Measurements from ENCODE around the gene PRELP. TPM values are rescaled to one million over a fixed set of nuclear protein-coding genes. Genes with fewer than 3 reads are reported as not detected.

PRELP gene
- total and polyA plus RNA-seq, 8 donors = 1.1 to 29.8 (median 8.7) TPM

DNA sequence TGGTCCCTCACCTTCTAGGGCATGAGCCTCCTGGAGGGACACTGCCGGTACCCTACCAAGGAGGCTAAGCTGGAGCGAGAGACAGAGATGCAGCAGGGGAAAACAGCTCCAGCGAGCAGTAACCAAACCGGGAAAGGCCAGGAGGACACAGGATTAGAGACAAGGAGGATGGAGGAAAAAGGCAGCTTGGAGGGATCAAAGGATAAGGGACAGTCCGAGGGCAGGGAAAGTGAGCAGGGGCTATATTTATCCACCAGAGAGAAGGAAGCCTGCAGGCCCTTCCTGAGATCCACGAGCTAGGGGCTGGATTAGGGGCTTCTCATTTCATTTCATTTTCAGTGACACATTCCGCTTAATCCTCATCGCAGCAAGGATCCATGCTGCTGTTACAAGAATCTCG, 33.8 kb upstream of the PRELP start:
- 80 to 88% (median 85%) methylated on average over 9 of the region's 9 CpGs for WGBS, 5 donors
- Histone ChIP-seq H3K27me3 (peaks cover 0 to 5% (median 0%) of the 10 kb centered on the region in 3 donors), H3K4me1 (peaks cover 0 to 26% (median 19%) of the 10 kb centered on the region in 4 donors), H3K4me3 (no peak overlapping the region), H3K9me3 (peaks cover 0 to 9% (median 0%) of the 10 kb centered on the region in 4 donors), H3K36me3 (no peaks in the 10 kb centered on the region), H3K27ac (peak overlapping the region in 1 of 5 donors; percentile 36)
- intact Hi-C loops (cut with DNase I; ENCODE audit: low total_unique reads) = loop anchor here (5.0 kb wide), 1 partner anchor 94 kb away; no protein-coding TSS in a partner anchor
- no peak for DNase-seq
- TF ChIP-seq POLR2AphosphoS5 (IDR thresholded peaks at IDR 0.05) (no peak), POLR2A (IDR thresholded peaks at IDR 0.05) (no peak), EP300 (IDR thresholded peaks at IDR 0.05) (no peak)
- TF ChIP-seq, protein P1, sequence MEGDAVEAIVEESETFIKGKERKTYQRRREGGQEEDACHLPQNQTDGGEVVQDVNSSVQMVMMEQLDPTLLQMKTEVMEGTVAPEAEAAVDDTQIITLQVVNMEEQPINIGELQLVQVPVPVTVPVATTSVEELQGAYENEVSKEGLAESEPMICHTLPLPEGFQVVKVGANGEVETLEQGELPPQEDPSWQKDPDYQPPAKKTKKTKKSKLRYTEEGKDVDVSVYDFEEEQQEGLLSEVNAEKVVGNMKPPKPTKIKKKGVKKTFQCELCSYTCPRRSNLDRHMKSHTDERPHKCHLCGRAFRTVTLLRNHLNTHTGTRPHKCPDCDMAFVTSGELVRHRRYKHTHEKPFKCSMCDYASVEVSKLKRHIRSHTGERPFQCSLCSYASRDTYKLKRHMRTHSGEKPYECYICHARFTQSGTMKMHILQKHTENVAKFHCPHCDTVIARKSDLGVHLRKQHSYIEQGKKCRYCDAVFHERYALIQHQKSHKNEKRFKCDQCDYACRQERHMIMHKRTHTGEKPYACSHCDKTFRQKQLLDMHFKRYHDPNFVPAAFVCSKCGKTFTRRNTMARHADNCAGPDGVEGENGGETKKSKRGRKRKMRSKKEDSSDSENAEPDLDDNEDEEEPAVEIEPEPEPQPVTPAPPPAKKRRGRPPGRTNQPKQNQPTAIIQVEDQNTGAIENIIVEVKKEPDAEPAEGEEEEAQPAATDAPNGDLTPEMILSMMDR (IDR thresholded peaks at IDR 0.05) = no peak

DNA sequence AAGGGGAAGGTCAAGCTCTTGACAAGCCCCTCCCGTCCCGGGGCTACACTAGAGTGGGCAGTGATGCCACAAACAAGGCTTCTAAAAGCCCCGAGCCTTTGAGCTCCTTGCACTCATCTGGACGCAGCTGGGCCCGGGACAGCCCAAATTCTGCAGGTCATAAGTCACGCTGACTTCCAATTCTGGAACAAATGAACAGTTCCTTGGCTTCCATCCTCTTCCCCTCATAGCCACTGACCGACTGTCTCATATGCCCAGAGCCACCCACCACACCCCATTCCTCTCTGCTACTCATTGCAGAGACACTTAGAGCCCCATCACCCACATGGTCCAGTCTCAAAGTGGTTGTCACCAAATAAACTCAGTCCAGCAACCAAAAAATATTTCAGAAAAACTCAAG, 32.8 kb upstream of the PRELP start:
- Histone ChIP-seq H3K4me1 (peaks cover 0 to 26% (median 19%) of the 10 kb centered on the region in 4 donors), H3K4me3 (no peak overlapping the region), H3K9me3 (peaks cover 0 to 9% (median 0%) of the 10 kb centered on the region in 4 donors), H3K36me3 (no peaks in the 10 kb centered on the region), H3K27ac (peak overlapping the region in 2 of 5 donors; percentile 36 to 42), H3K27me3 (peaks cover 0 to 5% (median 0%) of the 10 kb centered on the region in 3 donors)
- intact Hi-C loops (cut with DNase I; ENCODE audit: low total_unique reads) = loop anchor here (5.0 kb wide), 1 partner anchor 96 kb away; no protein-coding TSS in a partner anchor
- TF ChIP-seq POLR2A (IDR thresholded peaks at IDR 0.05) = no peak
- no peak for TF ChIP-seq EP300 (IDR thresholded peaks at IDR 0.05)
- no peak for TF ChIP-seq POLR2AphosphoS5 (IDR thresholded peaks at IDR 0.05)
- TF ChIP-seq, protein P1 (IDR thresholded peaks at IDR 0.05) = no peak
- 63 to 79% (median 75%) methylated on average over 7 of the region's 7 CpGs for WGBS, 5 donors
- no peak for DNase-seq

DNA sequence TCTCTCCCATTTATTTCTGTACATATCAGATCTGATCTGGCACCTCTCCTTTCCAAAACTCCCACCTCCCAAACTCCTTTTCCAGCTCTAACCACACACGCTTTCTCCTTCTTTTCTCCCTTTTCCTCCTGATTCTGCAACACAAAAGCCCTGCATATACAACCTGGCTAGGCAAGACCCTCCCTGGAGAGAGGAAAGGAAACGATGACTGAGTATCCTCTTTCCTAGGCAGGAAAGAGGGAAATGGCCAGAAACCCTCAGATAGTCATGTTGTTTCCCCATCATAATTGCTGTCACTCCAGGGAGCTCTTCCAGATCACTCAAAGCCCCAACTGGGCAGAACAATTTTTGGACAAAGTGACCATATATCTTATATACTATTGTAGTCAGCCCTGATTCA, 32.3 kb upstream of the PRELP start:
- WGBS, 5 donors = 74 to 83% (median 75%) methylated on average over 2 of the region's 2 CpGs
- peak overlapping the region in 1 of 5 donors; percentile 36 for H3K27ac ChIP-seq

DNA sequence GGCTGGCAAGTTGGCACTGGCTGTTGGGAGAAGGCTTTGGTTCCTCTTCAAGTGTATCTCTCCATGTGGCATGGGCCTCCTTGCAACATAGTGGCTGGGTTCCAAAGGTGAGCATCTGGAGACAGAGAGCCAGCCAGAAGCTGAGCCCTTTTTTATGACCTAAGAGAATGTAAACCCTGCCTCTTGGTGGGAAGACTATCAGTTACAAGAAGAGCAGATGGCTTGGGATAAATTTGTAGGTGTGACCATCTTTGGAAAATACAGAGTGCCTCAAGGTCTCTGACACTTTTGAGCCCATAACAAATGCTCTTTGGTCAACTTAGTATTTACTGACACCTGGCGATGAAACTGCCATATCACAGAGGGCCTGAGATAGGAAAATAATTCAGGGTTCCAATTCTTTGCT, 31.4 kb upstream of the PRELP start:
- Histone ChIP-seq H3K36me3 (no peaks in the 10 kb centered on the region), H3K27ac (no peak overlapping the region), H3K9me3 (peaks cover 0 to 9% (median 0%) of the 10 kb centered on the region in 4 donors), H3K4me1 (peaks cover 0 to 19% (median 15%) of the 10 kb centered on the region in 4 donors), H3K27me3 (peaks cover 0 to 5% (median 0%) of the 10 kb centered on the region in 3 donors), H3K4me3 (no peak overlapping the region)
- intact Hi-C loops (cut with DNase I; ENCODE audit: low total_unique reads) = loop anchor here (5.0 kb wide), 1 partner anchor 97 kb away; no protein-coding TSS in a partner anchor
- 88 to 100% (median 92%) methylated on average over 1 of the region's 1 CpG for WGBS, 5 donors
- TF ChIP-seq POLR2AphosphoS5 (IDR thresholded peaks at IDR 0.05) (no peak), EP300 (IDR thresholded peaks at IDR 0.05) (no peak), POLR2A (IDR thresholded peaks at IDR 0.05) (no peak)
- TF ChIP-seq, protein P1 (IDR thresholded peaks at IDR 0.05) = no peak
- DNase-seq = no peak

More for the DNA sequence above, 32.3 kb upstream of the PRELP start:
- Histone ChIP-seq H3K4me1 (peaks cover 0 to 26% (median 19%) of the 10 kb centered on the region in 4 donors), H3K9me3 (peaks cover 0 to 9% (median 0%) of the 10 kb centered on the region in 4 donors), H3K4me3 (no peak overlapping the region), H3K27me3 (peaks cover 0 to 5% (median 0%) of the 10 kb centered on the region in 3 donors), H3K36me3 (no peaks in the 10 kb centered on the region)
- no peak for TF ChIP-seq POLR2AphosphoS5 (IDR thresholded peaks at IDR 0.05)
- TF ChIP-seq, protein P1 (IDR thresholded peaks at IDR 0.05) = no peak
- no peak for TF ChIP-seq POLR2A (IDR thresholded peaks at IDR 0.05)
- TF ChIP-seq EP300 (IDR thresholded peaks at IDR 0.05) = no peak
- no peak for DNase-seq
- intact Hi-C loops (cut with DNase I; ENCODE audit: low total_unique reads) = loop anchor here (5.0 kb wide), 1 partner anchor 96 kb away; no protein-coding TSS in a partner anchor
